ENCODE results near the gene SMPD1.
"Not testable (repeated sequence)": the region's sequence is repeated elsewhere in the genome, so short reads cannot be mapped to it uniquely, and the experiment has no call there.

The SMPD1 gene

GRCh38 chr11:6390718-6391469, 620 bp downstream of the SMPD1 start:
- DNase-seq: no peak

- no peak for DNase-seq
Measured at GRCh38 chr11:6391537-6392134, 1.4 kb downstream of the SMPD1 start.

DNA sequence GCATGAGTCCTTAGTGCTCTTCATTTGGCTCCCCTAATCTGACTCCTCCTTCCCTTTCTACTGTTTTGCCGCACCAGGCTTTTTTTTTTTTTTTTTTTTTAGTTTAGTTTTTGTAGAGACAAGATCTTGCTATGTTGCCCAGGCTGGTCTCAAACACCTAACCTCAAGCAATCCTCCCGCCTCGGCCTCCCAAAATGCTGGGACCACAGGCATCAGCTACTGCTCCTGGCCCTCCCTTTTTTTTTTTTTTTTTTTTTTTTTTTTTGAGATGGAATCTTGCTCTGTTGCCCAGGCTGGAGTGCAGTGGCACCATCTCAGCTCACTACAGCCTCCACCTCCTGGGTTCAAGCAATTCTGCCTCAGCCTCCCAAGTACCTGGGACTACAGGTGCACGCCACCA, 2.0 kb downstream of the SMPD1 start:
- not testable (repeated sequence) for DNase-seq

- no peak for DNase-seq
Measured at GRCh38 chr11:6393989-6394670, 3.9 kb downstream of the SMPD1 start.

- DNase-seq: no peak
Measured at GRCh38 chr11:6395470-6396060, 5.3 kb downstream of the SMPD1 start.

- DNase-seq: no peak
Measured at GRCh38 chr11:6397156-6397555, 6.9 kb downstream of the SMPD1 start.

- no peak for DNase-seq
Measured at GRCh38 chr11:6397636-6398035, 7.4 kb downstream of the SMPD1 start.

- no peak for DNase-seq
Measured at GRCh38 chr11:6400431-6401345, 10.4 kb downstream of the SMPD1 start.

- no peak for DNase-seq
Measured at GRCh38 chr11:6401464-6401863, 11.2 kb downstream of the SMPD1 start.

DNA sequence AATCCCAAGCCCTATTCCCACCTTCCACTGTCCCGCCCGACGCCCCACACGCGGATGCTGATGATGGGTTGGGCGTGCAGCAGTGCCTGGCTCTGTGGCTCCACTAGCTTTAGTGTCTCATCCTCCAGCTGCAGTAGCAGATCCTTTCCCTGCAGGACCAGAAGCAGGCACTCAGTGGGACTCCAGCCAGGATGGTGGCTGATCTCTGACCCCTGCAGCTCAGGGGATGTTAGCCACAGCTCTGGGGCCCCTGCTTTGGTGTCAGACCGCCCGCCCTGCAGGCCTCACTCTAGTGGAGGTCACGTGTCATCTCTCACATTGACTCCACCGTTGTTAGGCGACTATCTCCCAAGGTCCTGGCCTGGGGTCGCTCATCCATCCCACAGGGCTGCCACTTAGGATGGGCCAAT, 11.8 kb downstream of the SMPD1 start:
- no peak for DNase-seq

- DNase-seq: peak; percentile 82
Measured at GRCh38 chr11:6402561-6402981, 12.3 kb downstream of the SMPD1 start.

DNA sequence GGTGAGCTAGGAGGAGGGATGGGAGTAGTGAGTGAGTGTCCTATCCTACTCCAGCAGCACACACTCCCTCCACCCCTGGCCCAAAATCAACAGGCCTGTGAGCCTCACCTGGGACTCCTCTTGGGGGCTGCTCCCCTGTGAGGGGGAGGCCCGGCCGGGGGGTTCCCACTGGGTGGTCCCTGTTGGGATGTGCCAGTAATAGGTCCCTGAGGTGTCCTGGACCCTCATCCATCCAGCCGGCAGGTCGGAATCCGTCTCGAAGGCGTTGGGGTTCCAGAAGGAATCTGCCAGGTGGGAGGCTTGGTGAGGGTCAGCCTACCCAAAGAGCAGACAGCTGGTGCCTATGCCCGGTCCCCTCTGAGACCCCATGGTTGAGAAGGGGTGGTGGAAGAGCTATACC, 13.3 kb downstream of the SMPD1 start:
- no peak for DNase-seq

DNA sequence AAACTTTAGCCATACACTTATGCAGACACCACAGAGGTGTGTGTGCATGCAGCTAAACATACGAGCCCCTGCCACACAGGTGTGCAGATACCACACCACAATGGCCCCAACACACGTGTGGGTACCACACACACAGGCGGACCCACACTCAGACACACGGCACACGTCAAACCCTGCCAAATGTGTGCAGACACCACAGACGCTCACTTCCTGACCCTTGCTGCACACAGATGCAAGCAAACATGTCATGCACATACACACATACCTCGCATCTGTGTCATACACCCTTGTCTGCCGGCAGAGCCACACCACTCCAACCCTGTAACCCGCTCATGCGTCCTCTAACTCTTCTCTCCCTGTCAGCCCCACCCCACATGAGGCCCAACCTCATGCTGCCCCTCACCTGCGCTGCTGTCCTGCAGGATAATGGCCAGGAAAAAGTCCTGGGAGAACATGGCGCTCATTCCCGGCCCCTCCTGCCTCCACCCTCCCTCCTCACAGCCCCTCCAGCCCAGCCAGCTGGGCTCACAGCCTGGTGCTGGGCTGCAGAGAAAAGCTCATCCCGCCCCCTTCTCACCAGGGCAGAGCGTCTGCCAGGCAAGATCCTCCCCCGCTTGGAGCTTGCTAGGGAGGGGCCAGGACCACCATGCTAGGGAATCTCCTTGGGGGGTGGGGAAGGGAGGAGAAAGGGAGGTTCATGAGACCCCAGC, 14.2 kb downstream of the SMPD1 start:
- DNase-seq: peak; percentile 56

DNA sequence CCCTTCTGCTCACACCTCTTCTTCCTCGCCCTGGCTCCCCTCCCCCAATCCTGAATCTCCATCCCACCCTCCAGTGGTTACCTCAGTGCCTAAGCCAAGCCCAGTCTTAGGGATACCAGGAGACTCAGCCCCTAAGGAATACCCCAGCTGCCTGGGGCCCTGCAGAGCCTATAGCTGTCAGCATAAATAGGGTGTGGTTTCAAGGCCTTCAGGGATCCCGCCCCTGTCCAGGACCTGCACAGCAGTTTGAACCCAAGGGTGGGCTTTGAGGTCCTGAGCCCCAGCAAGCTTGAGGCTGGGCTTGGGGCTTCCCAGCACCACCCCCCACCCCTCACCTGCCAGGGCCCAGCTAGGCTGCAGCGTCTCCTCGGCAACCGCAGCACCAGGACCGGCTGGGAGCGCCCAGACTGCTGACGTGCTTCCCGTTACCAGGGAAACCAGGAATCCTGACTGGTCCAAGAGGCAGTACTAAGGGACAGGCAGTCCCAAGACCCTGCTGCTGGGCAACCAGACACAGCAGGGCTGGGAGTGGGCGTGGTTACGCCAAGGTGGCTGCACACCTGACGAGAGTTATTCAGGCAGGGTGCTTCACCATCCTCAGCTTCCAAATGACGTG, 14.9 kb downstream of the SMPD1 start:
- no peak for DNase-seq

GRCh38 chr11:6405846-6406245, 15.6 kb downstream of the SMPD1 start:
- no peak for DNase-seq

- DNase-seq: no peak
Measured at GRCh38 chr11:6406370-6406769, 16.1 kb downstream of the SMPD1 start.

- DNase-seq: no peak
Measured at GRCh38 chr11:6410695-6411430, 20.6 kb downstream of the SMPD1 start.

DNA sequence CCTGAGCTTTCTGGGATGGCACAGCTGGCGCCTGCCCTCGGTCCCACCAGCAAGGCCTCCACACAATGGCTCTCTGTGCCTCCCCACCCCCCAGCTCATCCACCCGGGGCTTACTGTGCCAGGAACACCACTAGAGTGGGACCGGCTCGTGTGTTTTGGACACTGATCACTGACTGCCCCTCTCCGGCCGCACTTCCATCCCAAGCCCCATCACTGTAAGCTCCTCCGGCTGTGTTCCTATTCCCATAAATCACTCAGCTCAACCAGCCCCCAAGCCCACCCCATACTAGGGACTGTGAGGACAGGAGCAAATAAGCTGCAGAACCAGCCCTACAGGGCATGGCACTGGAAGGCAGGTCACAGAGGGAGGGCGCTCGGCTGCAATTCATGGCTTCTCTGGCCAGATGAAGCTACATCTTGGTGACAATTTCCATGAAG, 21.3 kb downstream of the SMPD1 start:
- no peak for DNase-seq

- peak; percentile 78 for DNase-seq
Measured at GRCh38 chr11:6413791-6414201, 23.5 kb downstream of the SMPD1 start.

- DNase-seq: no peak
Measured at GRCh38 chr11:6414874-6415328, 24.6 kb downstream of the SMPD1 start.

DNA sequence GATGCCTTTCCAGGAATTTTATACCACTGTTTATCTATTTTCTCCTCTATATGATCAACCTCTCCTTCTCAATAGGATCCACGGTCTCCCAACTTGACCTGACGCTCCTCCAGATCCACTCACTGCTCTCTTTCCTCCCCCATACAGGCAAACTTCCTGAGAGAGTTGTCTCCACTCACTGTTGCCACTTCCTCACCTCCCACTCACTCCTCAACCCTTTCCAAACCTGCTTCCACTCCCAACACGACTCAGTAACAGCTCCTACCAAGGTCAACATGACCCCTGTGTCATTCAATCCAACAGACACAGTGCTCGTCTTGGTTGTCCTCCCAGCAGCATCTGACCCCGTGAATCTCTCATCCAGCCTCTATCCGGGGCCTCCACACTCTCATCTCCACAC, 25.5 kb downstream of the SMPD1 start:
- no peak for DNase-seq

Measured in CD4-positive, alpha-beta T cell treated with Interleukin-15 for 1 hour (primary cell).